ENCODE data around the gene ATP1A1. TPM values are rescaled to one million over a fixed set of nuclear protein-coding genes. Genes with fewer than 3 reads are reported as not detected.

ATP1A1 gene
- total RNA-seq = 143 TPM

DNA sequence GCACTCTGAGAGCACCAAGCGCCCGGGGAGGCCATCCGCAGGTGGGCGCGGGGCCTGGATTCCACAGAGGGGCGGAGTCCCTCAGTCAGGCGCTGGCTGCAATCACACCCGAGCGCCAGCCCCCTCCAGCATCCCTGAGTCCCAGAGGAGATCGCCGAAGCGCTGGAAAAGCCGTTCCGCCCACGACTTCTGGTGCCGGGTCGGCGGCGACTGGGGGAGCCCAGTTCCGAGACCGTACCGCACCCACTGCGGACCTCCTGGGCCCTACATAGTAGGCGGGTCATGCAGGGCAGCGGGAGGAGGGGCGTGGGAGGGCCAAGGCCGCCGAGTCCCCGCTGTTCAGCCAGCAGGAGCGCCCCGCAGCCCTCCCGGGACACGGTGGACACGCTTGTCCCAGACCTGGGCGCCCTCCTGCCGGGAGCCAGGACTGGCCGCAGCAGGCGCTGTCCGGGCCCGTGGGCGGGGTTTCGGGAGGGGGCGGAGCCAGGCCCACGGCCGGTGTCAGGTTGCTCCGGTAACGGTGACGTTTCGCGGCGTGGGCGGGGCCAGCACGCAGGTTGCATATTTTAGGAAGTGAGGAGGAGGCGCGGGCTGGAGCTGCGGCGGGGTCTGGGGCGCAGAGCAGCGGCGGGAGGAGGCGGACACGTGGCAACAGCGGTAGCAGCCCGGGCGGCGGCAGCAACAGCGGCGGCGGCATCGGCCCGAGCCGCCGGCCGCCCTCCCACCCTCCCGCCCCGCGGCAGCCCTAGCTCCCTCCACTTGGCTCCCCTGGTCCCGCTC, at the start of gene ATP1A1:
Gene ATP1A1 (plus strand): TSS at position 594 of the 780 bp plus-strand sequence. CDS start 268 bp downstream, outside the sequence.

Other genes starting within 250 kb of the ATP1A1 start
- 15.3 TPM for gene CD58, start 197.8 kb downstream of the ATP1A1 start, total RNA-seq